ENCODE results near the gene OVOL2.
"Not testable (repeated sequence)": the region's sequence is repeated elsewhere in the genome, so short reads cannot be mapped to it uniquely, and the experiment has no call there.

The OVOL2 gene

GRCh38 chr20:18058661-18059467 is 1.1 kb upstream of the OVOL2 start:
- no peak for DNase-seq (ENCODE audit: low spot score)
- FAIRE-seq = no peak

- no peak for DNase-seq (ENCODE audit: low spot score)
- FAIRE-seq = no peak
Observed at GRCh38 chr20:18057994-18058349, 256 bp upstream of the OVOL2 start.

- DNase-seq (ENCODE audit: low spot score) (no peak), FAIRE-seq (no peak)
Observed at GRCh38 chr20:18056174-18057100, 1.3 kb downstream of the OVOL2 start.

GRCh38 chr20:18055261-18055660 is 2.5 kb downstream of the OVOL2 start:
- FAIRE-seq (no peak), DNase-seq (ENCODE audit: low spot score) (no peak)

GRCh38 chr20:18052856-18053255 is 4.9 kb downstream of the OVOL2 start:
- FAIRE-seq (no peak), DNase-seq (ENCODE audit: low spot score) (no peak)

- no peak for FAIRE-seq
- no peak for DNase-seq (ENCODE audit: low spot score)
Observed at GRCh38 chr20:18050628-18051027, 7.1 kb downstream of the OVOL2 start.

- DNase-seq (ENCODE audit: low spot score) = no peak
- FAIRE-seq = no peak
Observed at GRCh38 chr20:18048176-18048575, 9.5 kb downstream of the OVOL2 start.

- DNase-seq (ENCODE audit: low spot score) (no peak), FAIRE-seq (no peak)
Observed at GRCh38 chr20:18046535-18046934, 11.2 kb downstream of the OVOL2 start.

GRCh38 chr20:18042229-18042628 is 15.5 kb downstream of the OVOL2 start:
- no peak for DNase-seq (ENCODE audit: low spot score)
- no peak for FAIRE-seq

GRCh38 chr20:18041462-18041861 is 16.3 kb downstream of the OVOL2 start:
- FAIRE-seq (no peak), DNase-seq (ENCODE audit: low spot score) (no peak)

GRCh38 chr20:18039063-18039462 is 18.7 kb downstream of the OVOL2 start:
- FAIRE-seq = no peak
- no peak for DNase-seq (ENCODE audit: low spot score)

GRCh38 chr20:18034039-18034438 is 23.7 kb downstream of the OVOL2 start:
- DNase-seq (ENCODE audit: low spot score) (no peak), FAIRE-seq (no peak)

- no peak for FAIRE-seq
- no peak for DNase-seq (ENCODE audit: low spot score)
Observed at GRCh38 chr20:18032977-18033892, 24.5 kb downstream of the OVOL2 start.

- no peak for FAIRE-seq
- DNase-seq (ENCODE audit: low spot score) = no peak
Observed at GRCh38 chr20:18031888-18032509, 25.7 kb downstream of the OVOL2 start.

- no peak for FAIRE-seq
Observed at GRCh38 chr20:18031050-18031449, 26.7 kb downstream of the OVOL2 start.

GRCh38 chr20:18030020-18030419 is 27.7 kb downstream of the OVOL2 start:
- FAIRE-seq = no peak

More at GRCh38 chr20:18031050-18031449, 26.7 kb downstream of the OVOL2 start:
- DNase-seq (ENCODE audit: low spot score) = no peak

GRCh38 chr20:18027011-18027410 is 30.7 kb downstream of the OVOL2 start:
- not testable (repeated sequence) for DNase-seq (ENCODE audit: low spot score); FAIRE-seq

More at GRCh38 chr20:18030020-18030419, 27.7 kb downstream of the OVOL2 start:
- no peak for DNase-seq (ENCODE audit: low spot score)

GRCh38 chr20:18024606-18025127 is 33.0 kb downstream of the OVOL2 start:
- DNase-seq (ENCODE audit: low spot score) (no peak), FAIRE-seq (no peak)

GRCh38 chr20:18020931-18021330 is 36.8 kb downstream of the OVOL2 start:
- DNase-seq (ENCODE audit: low spot score) = no peak
- FAIRE-seq = no peak

- FAIRE-seq (no peak), DNase-seq (ENCODE audit: low spot score) (no peak)
Observed at GRCh38 chr20:18019068-18019467, 38.6 kb downstream of the OVOL2 start.

GRCh38 chr20:18018100-18018499 is 39.6 kb downstream of the OVOL2 start:
- no peak for DNase-seq (ENCODE audit: low spot score)
- no peak for FAIRE-seq

Measured in RCC 7860 (cell line).